Measurements from ENCODE around the gene GDI1. TPM values are rescaled to one million over a fixed set of nuclear protein-coding genes. Genes with fewer than 3 reads are reported as not detected.

Gene GDI1
- total and polyA plus RNA-seq, 2 of the 8 experiments (the other 6 are each of a cell fraction or from before 2014, with no cell fraction given): 83.1 to 136 TPM

GRCh38 chrX:154467556-154467955, 30.6 kb downstream of the GDI1 start:
- no peak for FAIRE-seq
- Histone ChIP-seq H4K20me1 (replicated peaks in 1 of 2; ENCODE audit: control insufficient read depth in 1 of 2, insufficient read depth in 2 of 2, low read length in 2 of 2) (no peaks in the 10 kb centered on the region), H3K36me3 (ENCODE audit: control insufficient read depth in 2 of 4, insufficient read depth in 4 of 4, low read length in 3 of 4) (peaks cover 0 to 37% (median 7%) of the 10 kb centered on the region in 4 experiments; a peak in 6 of 8 replicates)
- TF ChIP-seq ATF2 (IDR thresholded peaks at IDR 0.05; ENCODE audit: low read length) (no peak), TEAD4 (IDR thresholded peaks at IDR 0.05; ENCODE audit: low read depth, low read length) (no peak), ATF3 (IDR thresholded peaks at IDR 0.05; ENCODE audit: insufficient read depth, low read depth, low read length) (no peak), RXRA (IDR thresholded peaks at IDR 0.05; ENCODE audit: insufficient read depth, low read depth, low read length) (no peak), EGR1 (IDR thresholded peaks at IDR 0.05; ENCODE audit: borderline replicate concordance, low read depth, low read length) (no peak)

More at GRCh38 chrX:154467556-154467955, 30.6 kb downstream of the GDI1 start:
- Histone ChIP-seq H2BK12ac (ENCODE audit: low read depth, low read length) (no peak overlapping the region), H4K8ac (ENCODE audit: extremely low read depth, insufficient read depth, low read length) (no peak overlapping the region), H3K4me3 (ENCODE audit: extremely low read depth in 1 of 4, insufficient read depth in 2 of 4, low read depth in 3 of 4, low read length in 4 of 4) (no peak overlapping the region), H3K27ac (ENCODE audit: low read depth, low read length) (no peak overlapping the region), H3K18ac (ENCODE audit: extremely low read depth, low read length) (no peak overlapping the region), H4K5ac (ENCODE audit: insufficient read length, low read depth, low read length) (no peak overlapping the region), H2BK5ac (ENCODE audit: low read depth, low read length) (no peak overlapping the region), H3K79me1 (ENCODE audit: low read depth, low read length) (no peaks in the 10 kb centered on the region), H2BK120ac (replicated peaks; ENCODE audit: low read depth, low read length) (no peak overlapping the region), H2AFZ (ENCODE audit: low read length) (no peak overlapping the region), H3K4me2 (ENCODE audit: insufficient read depth in 1 of 2, low read depth in 2 of 2, low read length in 2 of 2) (no peak overlapping the region), H3K79me2 (ENCODE audit: control insufficient read depth in 1 of 2, insufficient read depth in 2 of 2, low read length in 2 of 2) (no peaks in the 10 kb centered on the region), H2AK5ac (ENCODE audit: low read depth, low read length) (no peak overlapping the region), H4K91ac (replicated peaks; ENCODE audit: insufficient read length, low read length) (no peak overlapping the region), H3K14ac (ENCODE audit: insufficient read length) (no peak overlapping the region), H3K4ac (replicated peaks; ENCODE audit: insufficient read length, low read depth, low read length) (no peak overlapping the region), H3K9ac (replicated peaks in 1 of 4; ENCODE audit: extremely low read depth in 1 of 4, low read depth in 3 of 4, low read length in 3 of 4) (no peak overlapping the region), H3K27me3 (replicated peaks in 1 of 4; ENCODE audit: control insufficient read depth in 3 of 4, extremely low read depth in 1 of 4, insufficient read depth in 3 of 4, low read length in 3 of 4) (no peaks in the 10 kb centered on the region), H2BK15ac (ENCODE audit: low read length) (no peak overlapping the region), H3K23me2 (ENCODE audit: low read depth, low read length) (no peaks in the 10 kb centered on the region), H3K4me1 (replicated peaks in 1 of 4; ENCODE audit: control insufficient read depth in 3 of 4, insufficient read depth in 4 of 4, low read length in 3 of 4) (no peaks in the 10 kb centered on the region), H3K56ac (replicated peaks; ENCODE audit: insufficient read length, low read depth, low read length) (no peak overlapping the region), H3K9me3 (ENCODE audit: insufficient read depth in 2 of 2, low read depth in 1 of 2, low read length in 1 of 2) (no peaks in the 10 kb centered on the region), H2BK20ac (ENCODE audit: low read length) (no peak overlapping the region), H3K23ac (ENCODE audit: insufficient read length) (no peak overlapping the region)
- CTCF ChIA-PET (ENCODE audit: partially characterized antibody): no interaction called here
- 100% methylated on average over 7 of the region's 21 CpGs; no CpG with 5 or more reads in 1 of the 2 experiments for WGBS, 2 experiments (ENCODE audit: extremely low coverage in 1 of 2, insufficient coverage in 1 of 2, insufficient read length in 1 of 2, insufficient replicate concordance in 2 of 2, low coverage in 1 of 2, low lambda C conversion rate in 2 of 2, missing lambda C conversion rate in 1 of 2)
- DNase-seq (ENCODE audit: low read depth in 1 of 2, low spot score in 2 of 2): no peak
- POLR2A ChIA-PET (ENCODE audit: partially characterized antibody): interaction anchor here (1.1 kb wide), 1 partner anchor 9 kb away, joined by 4 read pairs; the partner anchor contains the start of gene PLXNA3

All from H1 (cell line).